HepG2 (cell line): ENCODE results near the gene AGRP. TPM values are rescaled to one million over a fixed set of nuclear protein-coding genes. Genes with fewer than 3 reads are reported as not detected.

Experiments
- DRAP1 ChIP-seq: IDR thresholded peaks from 2 replicates; pipeline ENCODE4 v1.6.1; 2016; ENCODE audit warnings: missing genetic modification reagents, missing compliant biosample characterization
- E2F5 ChIP-seq: sonication (generic); formaldehyde crosslinking; conservative IDR thresholded peaks from 2 replicates; pipeline ENCODE4 v1.4.0; 2020; ENCODE audit warnings: missing genetic modification reagents
- FOSL1 ChIP-seq: sonication (generic); formaldehyde crosslinking; IDR thresholded peaks from 2 replicates; pipeline ENCODE4 v1.9.0; 2021; ENCODE audit warnings: missing genetic modification reagents, borderline replicate concordance
- FOXC1 ChIP-seq: sonication (generic); formaldehyde crosslinking; IDR thresholded peaks from 2 replicates; pipeline ENCODE4 v1.8.0; 2022; ENCODE audit warnings: mild to moderate bottlenecking, missing genetic modification reagents, borderline replicate concordance
- GABPA ChIP-seq, 2 experiments: IDR thresholded peaks; 2 replicates each; pipeline ENCODE4 v1.6.1; 2011 to 2016; ENCODE audit warnings: low read depth in 2 of 2, low read length in 1 of 2, missing biosample characterization in 1 of 2, missing genetic modification characterization in 1 of 2
- HMGXB4 ChIP-seq, 2 experiments: sonication (generic) in 1 of 2; formaldehyde crosslinking in 1 of 2; IDR thresholded peaks; 2 replicates each; pipeline versions ENCODE4 v1.4.0 to v1.6.1; 2018 to 2020; ENCODE audit warnings: missing genetic modification reagents in 2 of 2, borderline replicate concordance in 1 of 2, low read depth in 1 of 2, mild to moderate bottlenecking in 1 of 2, missing biosample characterization in 1 of 2
- HNF4G ChIP-seq, 2 experiments: sonication (generic) in 1 of 2; formaldehyde crosslinking in 1 of 2; IDR thresholded peaks; 2 replicates each; pipeline versions ENCODE4 v1.4.0 to v1.6.1; 2011 to 2020; ENCODE audit warnings: borderline replicate concordance in 2 of 2, low read depth in 2 of 2, mild to moderate bottlenecking in 2 of 2, low read length in 1 of 2, missing genetic modification reagents in 1 of 2, moderate library complexity in 1 of 2
- HNRNPLL ChIP-seq: fragments of 200-400 bp; formaldehyde crosslinking; IDR thresholded peaks from 2 replicates; pipeline ENCODE4 v1.6.1; 2017; ENCODE audit warnings: mild to moderate bottlenecking, low read depth, low read length; ENCODE audit not compliant: poor library complexity, severe bottlenecking
- IRX3 ChIP-seq: sonication (generic); formaldehyde crosslinking; IDR thresholded peaks from 2 replicates; pipeline ENCODE4 v1.8.1; 2023; ENCODE audit warnings: mild to moderate bottlenecking, low read depth, missing genetic modification reagents, borderline replicate concordance
- MIER2 ChIP-seq: IDR thresholded peaks from 2 replicates; pipeline ENCODE4 v1.6.1; 2016; ENCODE audit warnings: missing biosample characterization, missing genetic modification reagents
- MTF2 ChIP-seq: sonication (generic); formaldehyde crosslinking; IDR thresholded peaks from 2 replicates; pipeline ENCODE4 v1.5.0; 2020; ENCODE audit warnings: missing genetic modification reagents, borderline replicate concordance
- MXI1 ChIP-seq: IDR thresholded peaks from 3 replicates; pipeline ENCODE4 v1.6.1; 2012; ENCODE audit warnings: low read depth, low read length, inconsistent platforms, borderline replicate concordance
- RFXAP ChIP-seq: sonication (generic); formaldehyde crosslinking; IDR thresholded peaks from 2 replicates; pipeline ENCODE4 v1.4.0; 2020; ENCODE audit warnings: missing genetic modification reagents, borderline replicate concordance
- SCMH1 ChIP-seq: sonication (generic); formaldehyde crosslinking; IDR thresholded peaks from 2 replicates; pipeline ENCODE4 v1.9.0; 2021; ENCODE audit warnings: missing genetic modification reagents, mild to moderate bottlenecking, borderline replicate concordance
- TCF12 ChIP-seq, 2 experiments: fragments of 450-650 bp in 1 of 2; sonication (generic) in 1 of 2; formaldehyde crosslinking in 1 of 2; IDR thresholded peaks; 2 replicates each; pipeline versions ENCODE4 v1.6.1 to v1.8.0; 2017 to 2022; ENCODE audit warnings: antibody characterized with exemption in 1 of 2, mild to moderate bottlenecking in 1 of 2, missing genetic modification reagents in 1 of 2, moderate library complexity in 1 of 2
- TEAD2 ChIP-seq: sonication (generic); formaldehyde crosslinking; IDR thresholded peaks from 2 replicates; pipeline ENCODE4 v1.9.0; 2021; ENCODE audit warnings: missing genetic modification reagents
- U2AF1 ChIP-seq: fragments of 200-400 bp; formaldehyde crosslinking; optimal IDR thresholded peaks from 2 replicates; pipeline ENCODE3; 2017; ENCODE audit warnings: mild to moderate bottlenecking, low read depth, low read length
- XBP1 ChIP-seq: sonication (generic); formaldehyde crosslinking; IDR thresholded peaks from 2 replicates; pipeline ENCODE4 v1.5.0; 2020; ENCODE audit warnings: missing genetic modification reagents
- ZNF274 ChIP-seq: sonication (generic); formaldehyde crosslinking; IDR thresholded peaks from 2 replicates; pipeline ENCODE4 v1.5.1; 2020; ENCODE audit warnings: mild to moderate bottlenecking, missing genetic modification reagents
- ZNF296 ChIP-seq: sonication (generic); formaldehyde crosslinking; conservative IDR thresholded peaks from 2 replicates; pipeline ENCODE4 v1.5.0; 2020; ENCODE audit warnings: mild to moderate bottlenecking, missing genetic modification reagents
- ZNF34 ChIP-seq: sonication (generic); formaldehyde crosslinking; IDR thresholded peaks from 2 replicates; pipeline ENCODE4 v1.4.0; 2020; ENCODE audit warnings: mild to moderate bottlenecking, missing genetic modification reagents, borderline replicate concordance
- ZNF432 ChIP-seq: sonication (generic); formaldehyde crosslinking; IDR thresholded peaks from 2 replicates; pipeline ENCODE4 v1.5.0; 2020; ENCODE audit warnings: missing genetic modification reagents, mild to moderate bottlenecking, borderline replicate concordance
- ZNF451 ChIP-seq: sonication (generic); formaldehyde crosslinking; IDR thresholded peaks from 2 replicates; pipeline ENCODE4 v1.5.0; 2020; ENCODE audit warnings: mild to moderate bottlenecking, missing genetic modification reagents
- ZNF576 ChIP-seq: sonication (generic); formaldehyde crosslinking; IDR thresholded peaks from 2 replicates; pipeline ENCODE4 v1.4.0; 2020; ENCODE audit warnings: mild to moderate bottlenecking, missing genetic modification reagents
- ZSCAN9 ChIP-seq: IDR thresholded peaks from 2 replicates; pipeline ENCODE4 v1.6.1; 2016; ENCODE audit warnings: borderline replicate concordance
- polyA plus RNA-seq, 8 experiments: library from polyadenylated mRNA; depleted of rRNA in 3 of 8; stranded (reverse) in 7 of 8; unstranded in 1 of 8; fragments of >200 nt; fragmentation: Illumina TruSeq in 4 of 8; extraction: Trizol in 4 of 8; gene quantifications; 2 replicates each; pipeline versions ENCODE4 v1.2.1 to v1.2.3, GENCODE V29; 2011 to 2016; ENCODE audit warnings: low read depth in 4 of 8, missing spikeins in 1 of 8, mixed read lengths in 1 of 8; ENCODE audit not compliant: insufficient read depth in 1 of 8
- total RNA-seq, 5 experiments: library from RNA; depleted of rRNA; stranded (reverse); fragments of >200 nt; fragmentation: Illumina TruSeq; extraction: Trizol; gene quantifications; 2 replicates each; pipeline ENCODE4 v1.2.3, GENCODE V29; 2016; ENCODE audit warnings: low read depth in 1 of 5

AGRP gene
- total and polyA plus RNA-seq, 2 of the 13 experiments (the other 11 are each of a cell fraction or from before 2014, with no cell fraction given), result not detected

GRCh38 chr16:67528870-67529581 is 45.7 kb upstream of the AGRP start (continued):
- TF ChIP-seq TCF12 (IDR thresholded peaks at IDR 0.05) (no peak), TCF12 (CRISPR knock-in tag; IDR thresholded peaks at IDR 0.05) (peak; percentile 53; the same call in 1 of the 2 replicates), ZSCAN9 (CRISPR knock-in tag) (no peak), SCMH1 (no peak), RFXAP (CRISPR knock-in tag) (peak; percentile 46; the same call in 1 of the 2 replicates), HNRNPLL (peak; percentile 81), HNF4G (IDR thresholded peaks at IDR 0.05; ENCODE audit: borderline replicate concordance, low read depth, low read length) (no peak), HNF4G (CRISPR knock-in tag; IDR thresholded peaks at IDR 0.05; ENCODE audit: borderline replicate concordance, low read depth) (no peak), ZNF576 (CRISPR knock-in tag) (no peak), TEAD2 (CRISPR knock-in tag) (0 out of 2 replicates have a peak, but pooled peaks have one; percentile 46), MIER2 (CRISPR knock-in tag) (no peak), IRX3 (CRISPR knock-in tag) (peak; percentile 83), MXI1 (peak; percentile 66; the same call in 1 of the 3 replicates), MTF2 (CRISPR knock-in tag) (0 out of 2 replicates have a peak, but pooled peaks have one; percentile 28), GABPA (IDR thresholded peaks at IDR 0.05; ENCODE audit: low read depth, low read length) (no peak), GABPA (CRISPR knock-in tag; IDR thresholded peaks at IDR 0.05; ENCODE audit: low read depth) (no peak), ZNF451 (CRISPR knock-in tag) (peak; percentile 15; the same call in 1 of the 2 replicates), E2F5 (CRISPR knock-in tag) (no peak), ZNF432 (CRISPR knock-in tag) (0 out of 2 replicates have a peak, but pooled peaks have one; percentile 64), ZNF296 (CRISPR knock-in tag) (0 out of 2 replicates have a peak, but pooled peaks have one; percentile 72), DRAP1 (no peak), U2AF1 (no peak), XBP1 (CRISPR knock-in tag) (no peak), FOSL1 (CRISPR knock-in tag) (0 out of 2 replicates have a peak, but pooled peaks have one; percentile 17), HMGXB4 (CRISPR knock-in tag; IDR thresholded peaks at IDR 0.05; ENCODE audit: borderline replicate concordance in 1 of 2, low read depth in 1 of 2) (peak in 1 of 2 experiments; percentile 37; a peak in 3 of 4 replicates), ZNF274 (peak; percentile 50; the same call in 1 of the 2 replicates), ZNF34 (CRISPR knock-in tag) (no peak), FOXC1 (CRISPR knock-in tag) (peak; percentile 65)
